ENCODE results near the gene CCL16. TPM values are rescaled to one million over a fixed set of nuclear protein-coding genes. Genes with fewer than 3 reads are reported as not detected.

CCL16 gene
- total RNA-seq, 2 donors from 2014 or later: not detected

DNA sequence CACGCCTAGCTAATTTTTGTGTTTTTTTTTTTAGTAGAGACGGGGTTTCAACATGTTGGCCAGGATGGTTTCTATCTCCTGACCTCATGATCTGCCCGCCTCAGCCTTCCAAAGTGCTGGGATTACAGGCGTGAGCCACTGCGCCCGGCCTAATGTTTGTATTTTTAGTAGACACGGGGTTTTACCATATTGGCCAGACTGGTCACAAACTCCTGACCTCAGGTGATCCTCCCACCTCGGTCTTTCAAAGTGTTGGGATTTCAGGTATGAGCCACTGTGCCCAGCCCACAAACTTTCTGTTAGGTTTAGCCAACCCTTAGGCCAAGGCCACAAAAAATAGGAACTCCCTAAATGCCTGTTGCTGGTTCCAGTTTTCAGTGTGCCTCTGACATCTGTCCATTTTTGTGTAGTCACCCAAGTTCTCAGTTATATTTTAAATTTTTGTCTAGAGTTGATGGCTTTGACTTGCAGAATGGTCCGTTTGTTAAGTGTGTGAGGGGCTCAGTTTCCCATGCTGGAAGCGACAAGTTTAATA is 12.7 kb downstream of the CCL16 start:
- Histone ChIP-seq H3K9me3 (no peaks in the 10 kb centered on the region), H3K36me3 (no peaks in the 10 kb centered on the region), H3K4me3 (no peak overlapping the region), H3K27me3 (replicated peaks; ENCODE audit: insufficient read depth) (no peaks in the 10 kb centered on the region), H3K27ac (no peak overlapping the region), H3K4me1 (replicated peaks) (peaks cover under 1% of the 10 kb centered on the region)
- DNase-seq (ENCODE audit: low spot score): no peak
- intact Hi-C loops (cut with DNase I): loop anchor here (2.0 kb wide), 1 partner anchor 514 kb away; no protein-coding TSS in a partner anchor
- WGBS: 85% methylated on average over 10 of the region's 10 CpGs
- TF ChIP-seq POLR2AphosphoS5 (IDR thresholded peaks at IDR 0.05): no peak
- TF ChIP-seq POLR2A (IDR thresholded peaks at IDR 0.05): no peak
- TF ChIP-seq, protein P1, sequence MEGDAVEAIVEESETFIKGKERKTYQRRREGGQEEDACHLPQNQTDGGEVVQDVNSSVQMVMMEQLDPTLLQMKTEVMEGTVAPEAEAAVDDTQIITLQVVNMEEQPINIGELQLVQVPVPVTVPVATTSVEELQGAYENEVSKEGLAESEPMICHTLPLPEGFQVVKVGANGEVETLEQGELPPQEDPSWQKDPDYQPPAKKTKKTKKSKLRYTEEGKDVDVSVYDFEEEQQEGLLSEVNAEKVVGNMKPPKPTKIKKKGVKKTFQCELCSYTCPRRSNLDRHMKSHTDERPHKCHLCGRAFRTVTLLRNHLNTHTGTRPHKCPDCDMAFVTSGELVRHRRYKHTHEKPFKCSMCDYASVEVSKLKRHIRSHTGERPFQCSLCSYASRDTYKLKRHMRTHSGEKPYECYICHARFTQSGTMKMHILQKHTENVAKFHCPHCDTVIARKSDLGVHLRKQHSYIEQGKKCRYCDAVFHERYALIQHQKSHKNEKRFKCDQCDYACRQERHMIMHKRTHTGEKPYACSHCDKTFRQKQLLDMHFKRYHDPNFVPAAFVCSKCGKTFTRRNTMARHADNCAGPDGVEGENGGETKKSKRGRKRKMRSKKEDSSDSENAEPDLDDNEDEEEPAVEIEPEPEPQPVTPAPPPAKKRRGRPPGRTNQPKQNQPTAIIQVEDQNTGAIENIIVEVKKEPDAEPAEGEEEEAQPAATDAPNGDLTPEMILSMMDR (IDR thresholded peaks at IDR 0.05): no peak

DNA sequence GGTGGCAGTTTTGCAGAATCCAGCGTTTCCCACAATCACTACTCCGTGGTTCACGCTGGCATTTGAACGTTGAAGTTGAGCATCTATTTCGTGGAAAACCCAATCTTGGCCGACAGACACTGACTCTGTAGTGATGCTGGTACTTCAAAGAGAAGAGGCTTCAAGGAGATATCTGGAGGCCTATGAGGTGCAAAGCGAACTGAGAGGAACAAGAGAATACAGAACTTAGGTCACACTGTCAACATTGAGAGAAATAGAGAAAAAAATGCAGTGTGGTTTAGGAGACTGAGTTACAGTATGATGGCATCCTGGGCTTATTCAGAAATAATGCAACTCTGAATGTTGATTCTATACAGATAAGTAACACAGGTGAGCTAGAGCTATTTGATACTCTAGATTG is 16.0 kb downstream of the CCL16 start:
- no peak overlapping the region for H3K27ac ChIP-seq
- H3K9me3 ChIP-seq: no peaks in the 10 kb centered on the region
- no peak for DNase-seq (ENCODE audit: low spot score)
- H3K4me1 ChIP-seq (replicated peaks): no peaks in the 10 kb centered on the region
- no peak overlapping the region for H3K4me3 ChIP-seq
- TF ChIP-seq POLR2AphosphoS5 (IDR thresholded peaks at IDR 0.05): no peak
- TF ChIP-seq, protein P1 (IDR thresholded peaks at IDR 0.05): no peak
- TF ChIP-seq POLR2A (IDR thresholded peaks at IDR 0.05): no peak
- no peaks in the 10 kb centered on the region for H3K36me3 ChIP-seq
- no peaks in the 10 kb centered on the region for H3K27me3 ChIP-seq (replicated peaks; ENCODE audit: insufficient read depth)
- intact Hi-C loops (cut with DNase I): no loop called here
- 90% methylated on average over 7 of the region's 7 CpGs for WGBS

DNA sequence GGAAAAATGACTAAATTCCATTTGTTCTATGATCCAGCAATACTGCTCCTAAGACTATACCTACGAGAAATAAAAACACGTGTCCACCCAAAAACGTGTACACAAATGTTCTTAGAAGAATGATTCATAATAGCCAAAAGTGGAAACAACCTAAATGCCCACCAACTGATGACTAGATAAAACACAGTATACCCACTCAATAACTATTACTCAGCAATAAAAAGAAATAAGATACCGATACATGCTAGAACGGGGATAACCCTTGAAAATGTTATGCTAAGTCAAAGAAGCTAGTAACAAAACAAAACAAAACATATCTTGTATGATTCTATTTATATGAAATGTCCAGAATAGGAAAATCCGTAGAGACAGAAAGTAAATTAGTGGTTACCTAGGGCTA is 17.6 kb downstream of the CCL16 start:
- intact Hi-C loops (cut with DNase I): no loop called here
- TF ChIP-seq, protein P1 (IDR thresholded peaks at IDR 0.05): no peak
- TF ChIP-seq POLR2AphosphoS5 (IDR thresholded peaks at IDR 0.05): no peak
- no peak for TF ChIP-seq POLR2A (IDR thresholded peaks at IDR 0.05)
- DNase-seq (ENCODE audit: low spot score): no peak
- Histone ChIP-seq H3K9me3 (no peaks in the 10 kb centered on the region), H3K27me3 (replicated peaks; ENCODE audit: insufficient read depth) (no peaks in the 10 kb centered on the region), H3K4me1 (replicated peaks) (no peaks in the 10 kb centered on the region), H3K27ac (no peak overlapping the region), H3K4me3 (no peak overlapping the region), H3K36me3 (no peaks in the 10 kb centered on the region)
- 70% methylated on average over 6 of the region's 6 CpGs for WGBS

DNA sequence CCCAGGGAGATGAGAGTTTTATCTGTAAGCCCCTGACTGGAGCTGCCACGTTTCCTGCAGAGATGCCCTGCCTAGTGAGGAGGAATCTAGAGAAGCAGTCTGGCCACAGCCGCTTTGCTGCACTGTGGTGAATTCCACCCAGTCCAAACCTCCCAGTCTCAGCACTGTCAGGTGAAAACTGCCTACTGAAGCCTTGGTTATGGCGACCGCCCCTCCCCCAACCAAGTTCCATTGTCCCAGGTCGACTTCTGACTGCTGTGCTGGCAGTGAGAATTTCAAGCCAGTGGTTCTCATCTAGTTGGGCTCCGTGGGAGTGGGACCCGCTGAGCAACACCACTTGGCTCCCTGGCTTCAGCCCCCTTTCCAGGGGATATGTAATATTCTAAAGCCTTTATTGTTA is 27.6 kb downstream of the CCL16 start:
- WGBS: 60% methylated on average over 7 of the region's 7 CpGs

DNA sequence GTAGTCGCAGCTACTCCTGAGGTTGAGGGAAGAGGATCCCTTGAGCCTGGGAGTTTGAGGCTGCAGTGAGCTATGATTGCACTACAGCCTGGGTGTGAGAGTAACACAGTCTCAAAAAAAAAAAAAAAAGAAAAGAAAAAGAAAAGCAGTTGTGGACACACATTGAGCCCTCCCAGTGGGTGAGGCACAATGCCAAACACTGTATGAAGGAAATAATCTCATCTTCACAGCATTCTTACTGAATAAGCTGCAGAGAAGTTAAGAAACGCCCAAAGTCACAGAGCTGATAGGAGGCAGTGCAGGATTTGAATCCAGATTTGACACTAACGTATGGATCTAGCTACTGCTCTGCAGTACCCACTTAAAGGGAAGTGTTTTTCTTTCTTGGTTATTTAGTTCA is 31.9 kb downstream of the CCL16 start:
- intact Hi-C loops (cut with DNase I): no loop called here
- TF ChIP-seq, protein P1 (IDR thresholded peaks at IDR 0.05): no peak
- TF ChIP-seq POLR2AphosphoS5 (IDR thresholded peaks at IDR 0.05) (no peak), POLR2A (IDR thresholded peaks at IDR 0.05) (no peak)
- H3K27ac ChIP-seq: no peak overlapping the region
- H3K27me3 ChIP-seq (replicated peaks; ENCODE audit: insufficient read depth): no peaks in the 10 kb centered on the region
- no peaks in the 10 kb centered on the region for H3K9me3 ChIP-seq
- no peaks in the 10 kb centered on the region for H3K36me3 ChIP-seq
- WGBS: 73% methylated on average over 3 of the region's 3 CpGs
- DNase-seq (ENCODE audit: low spot score): no peak
- no peak overlapping the region for H3K4me3 ChIP-seq
- H3K4me1 ChIP-seq (replicated peaks): no peaks in the 10 kb centered on the region

More for the DNA sequence above, 27.6 kb downstream of the CCL16 start:
- TF ChIP-seq POLR2AphosphoS5 (IDR thresholded peaks at IDR 0.05): no peak
- TF ChIP-seq, protein P1 (IDR thresholded peaks at IDR 0.05): no peak
- no peak for TF ChIP-seq POLR2A (IDR thresholded peaks at IDR 0.05)
- Histone ChIP-seq H3K4me1 (replicated peaks) (no peaks in the 10 kb centered on the region), H3K27me3 (replicated peaks; ENCODE audit: insufficient read depth) (no peaks in the 10 kb centered on the region), H3K27ac (no peak overlapping the region), H3K9me3 (no peaks in the 10 kb centered on the region), H3K4me3 (no peak overlapping the region), H3K36me3 (no peaks in the 10 kb centered on the region)
- DNase-seq (ENCODE audit: low spot score): no peak
- intact Hi-C loops (cut with DNase I): no loop called here
